Neural cell (in vitro differentiated cells): ENCODE results near the gene DSCAM. TPM values are rescaled to one million over a fixed set of nuclear protein-coding genes. Genes with fewer than 3 reads are reported as not detected.

ENCODE experiments used
- H2AFZ ChIP-seq: fragments of 200-600, 300-800 bp; sonication (generic), shearing (Covaris generic); 2 replicates; pipeline ENCODE4 v1.6.0; 2014; ENCODE audit warnings: low read depth, mild to moderate bottlenecking, antibody characterized with exemption, low read length, moderate library complexity
- H3F3A ChIP-seq: fragments of 200-600 bp; shearing (Covaris generic); 2 replicates; pipeline ENCODE4 v1.6.1; 2016; ENCODE audit warnings: mild to moderate bottlenecking, moderate library complexity, mixed read lengths, antibody characterized with exemption, low read length; ENCODE audit not compliant: insufficient read depth, poor library complexity, severe bottlenecking
- H3K27ac ChIP-seq: fragments of 200-600, 300-800 bp; sonication (generic), shearing (Covaris generic); 2 replicates; pipeline ENCODE4 v1.5.1; 2014; ENCODE audit warnings: mild to moderate bottlenecking, low read length, moderate library complexity
- H3K27me3 ChIP-seq: fragments of 300-800, 200-600 bp; sonication (generic), shearing (Covaris generic); 2 replicates; pipeline ENCODE4 v1.6.0; 2014; ENCODE audit warnings: mild to moderate bottlenecking, low read depth, low read length, moderate library complexity; ENCODE audit not compliant: insufficient read depth
- H3K36me3 ChIP-seq: fragments of 300-800, 200-600 bp; sonication (generic), shearing (Covaris generic); 2 replicates; pipeline ENCODE4 v1.5.1; 2014; ENCODE audit warnings: mild to moderate bottlenecking, antibody characterized with exemption, low read length, moderate library complexity; ENCODE audit not compliant: insufficient read depth
- H3K4me2 ChIP-seq: fragments of 300-800, 200-600 bp; sonication (generic), shearing (Covaris generic); 2 replicates; pipeline ENCODE4 v1.6.0; 2014; ENCODE audit warnings: mild to moderate bottlenecking, low read length
- H3K4me3 ChIP-seq: fragments of 300-800, 200-600 bp; sonication (generic), shearing (Covaris generic); 2 replicates; pipeline ENCODE4 v1.5.1; 2014; ENCODE audit warnings: mild to moderate bottlenecking, low read length, moderate library complexity
- H3K79me2 ChIP-seq: fragments of 200-600 bp; shearing (Covaris generic); replicated peaks from 2 replicates; pipeline ENCODE4 v1.6.0; 2014; ENCODE audit warnings: mild to moderate bottlenecking, low read length, moderate library complexity; ENCODE audit not compliant: insufficient read depth
- H3K9ac ChIP-seq: fragments of 300-800, 200-600 bp; sonication (generic), shearing (Covaris generic); 2 replicates; pipeline ENCODE4 v1.6.1; 2016; ENCODE audit warnings: mild to moderate bottlenecking, low read length, mixed read lengths
- H3K9me2 ChIP-seq: fragments of 200-600 bp; shearing (Covaris generic); 2 replicates; pipeline ENCODE4 v1.6.1; 2016; ENCODE audit warnings: mild to moderate bottlenecking, low read length, mixed read lengths; ENCODE audit not compliant: insufficient read depth
- H3K9me3 ChIP-seq: fragments of 200-600, 300-800 bp; sonication (generic), shearing (Covaris generic); 2 replicates; pipeline ENCODE4 v1.6.1; 2016; ENCODE audit warnings: mild to moderate bottlenecking, mixed run types, low read length, moderate library complexity, mixed read lengths
- H4K20me1 ChIP-seq: fragments of 200-600 bp; shearing (Covaris generic); 2 replicates; pipeline ENCODE4 v1.6.1; 2016; ENCODE audit warnings: mild to moderate bottlenecking, mixed run types; ENCODE audit not compliant: insufficient read depth
- CTCF ChIP-seq: fragments of 450-650 bp; IDR thresholded peaks from 2 replicates; pipeline ENCODE4 v1.5.1; 2014; ENCODE audit warnings: antibody characterized with exemption, mild to moderate bottlenecking, moderate library complexity; ENCODE audit not compliant: poor library complexity, severe bottlenecking
- EP300 ChIP-seq: fragments of 450-650 bp; conservative IDR thresholded peaks from 2 replicates; pipeline ENCODE4 v1.6.1; 2014; ENCODE audit warnings: antibody characterized with exemption, mild to moderate bottlenecking, moderate library complexity; ENCODE audit not compliant: poor library complexity, severe bottlenecking
- EZH2 ChIP-seq: fragments of 200-600, 300-800 bp; shearing (Covaris generic), sonication (generic); IDR thresholded peaks from 2 replicates; pipeline ENCODE4 v1.6.1; 2014; ENCODE audit warnings: antibody characterized with exemption, low read length, borderline replicate concordance, mild to moderate bottlenecking; ENCODE audit not compliant: insufficient read depth, poor library complexity, severe bottlenecking
- MXI1 ChIP-seq: fragments of 450-650 bp; conservative IDR thresholded peaks from 2 replicates; pipeline ENCODE4 v1.6.1; 2014; ENCODE audit warnings: antibody characterized with exemption, mild to moderate bottlenecking; ENCODE audit not compliant: poor library complexity, severe bottlenecking
- POLR2AphosphoS5 ChIP-seq: IDR thresholded peaks from 2 replicates; pipeline ENCODE4 v1.6.1; 2012
- RAD21 ChIP-seq: fragments of 450-650 bp; conservative IDR thresholded peaks from 2 replicates; pipeline ENCODE4 v1.6.1; 2014; ENCODE audit warnings: antibody characterized with exemption, mild to moderate bottlenecking, moderate library complexity
- REST ChIP-seq: IDR thresholded peaks from 2 replicates; pipeline ENCODE4 v1.6.1; 2012; ENCODE audit warnings: borderline replicate concordance
- SMC3 ChIP-seq: fragments of 450-650 bp; conservative IDR thresholded peaks from 2 replicates; pipeline ENCODE4 v1.6.1; 2014; ENCODE audit warnings: antibody characterized with exemption, mild to moderate bottlenecking, moderate library complexity; ENCODE audit not compliant: poor library complexity
- TAF1 ChIP-seq: IDR thresholded peaks from 2 replicates; pipeline ENCODE4 v1.6.1; 2012; ENCODE audit warnings: low read depth
- polyA plus RNA-seq: library from polyadenylated mRNA; depleted of rRNA; stranded (reverse); fragments of >200 nt; gene quantifications from 2 replicates; pipeline ENCODE4 v1.2.3, GENCODE V29; 2014

Gene DSCAM
- polyA plus RNA-seq, 1 donor from 2014 or later, result 5.3 TPM

GRCh38 chr21:40568807-40569206, 278.2 kb downstream of the DSCAM start:
- Histone ChIP-seq H3K9me3 (no peaks in the 10 kb centered on the region), H3K4me3 (no peak overlapping the region), H4K20me1 (no peaks in the 10 kb centered on the region), H3K4me2 (no peak overlapping the region), H3F3A (no peaks in the 10 kb centered on the region), H3K79me2 (no peaks in the 10 kb centered on the region), H3K27me3 (no peaks in the 10 kb centered on the region), H3K9me2 (no peaks in the 10 kb centered on the region), H3K27ac (no peak overlapping the region), H3K36me3 (peaks cover 5% of the 10 kb centered on the region), H2AFZ (no peak overlapping the region), H3K9ac (no peak overlapping the region)
- no peak for TF ChIP-seq EZH2
- TF ChIP-seq RAD21, result no peak
- no peak for TF ChIP-seq SMC3
- no peak for TF ChIP-seq EP300
- TF ChIP-seq REST, result no peak
- no peak for TF ChIP-seq POLR2AphosphoS5
- TF ChIP-seq TAF1, result no peak
- TF ChIP-seq CTCF, result no peak
- TF ChIP-seq MXI1, result no peak

- H3K9ac ChIP-seq, result no peak overlapping the region
- TF ChIP-seq MXI1 (no peak), TAF1 (no peak), EZH2 (no peak), RAD21 (no peak), EP300 (no peak), POLR2AphosphoS5 (no peak), SMC3 (no peak), REST (no peak), CTCF (no peak)
- H3K9me2 ChIP-seq, result no peaks in the 10 kb centered on the region
- H3K4me3 ChIP-seq, result no peak overlapping the region
- no peak overlapping the region for H2AFZ ChIP-seq
- H3K36me3 ChIP-seq, result peaks cover 5% of the 10 kb centered on the region
- no peak overlapping the region for H3K27ac ChIP-seq
- no peaks in the 10 kb centered on the region for H3K9me3 ChIP-seq
- H3K4me2 ChIP-seq, result no peak overlapping the region
- H3K79me2 ChIP-seq, result no peaks in the 10 kb centered on the region
- no peaks in the 10 kb centered on the region for H3K27me3 ChIP-seq
- no peaks in the 10 kb centered on the region for H3F3A ChIP-seq
- no peaks in the 10 kb centered on the region for H4K20me1 ChIP-seq
Measured at GRCh38 chr21:40567501-40567900, 279.5 kb downstream of the DSCAM start.
